Left renal pelvis (tissue), 4 donors: ENCODE measurements around the gene ZNF528. TPM values are rescaled to one million over a fixed set of nuclear protein-coding genes. Genes with fewer than 3 reads are reported as not detected.

Experiments used
- DNase-seq, 4 donors: peaks; one replicate each; pipeline ENCODE4 v3.0.0-alpha.2; 2013; ENCODE audit warnings: low read depth in 4 of 4, low spot score in 3 of 4
- polyA plus RNA-seq, 4 donors: library from polyadenylated mRNA; unstranded; fragments of 120-200 nt; gene quantifications; one replicate each; pipeline ENCODE4 v1.2.1, GENCODE V29; 2013; ENCODE audit not compliant: insufficient read length in 4 of 4

Gene ZNF528
- polyA plus RNA-seq = 10 to 100 TPM; 23.3 to 52.0 (median 38.0) TPM

- DNase-seq = peak; percentile 82 to 92 (median 88)
These were observed at the start of gene ZNF528 for GRCh38 chr19:52397310-52398080. ZNF528 (plus strand) TSS chr19:52397849; CDS start chr19:52402014, 4,165 bp downstream.

- DNase-seq = no peak
These were observed 46.1 kb upstream of the ZNF528 start for GRCh38 chr19:52351512-52351911.

- no peak for DNase-seq
These were observed 31.2 kb upstream of the ZNF528 start for GRCh38 chr19:52366414-52366824.

GRCh38 chr19:52369559-52370340 lies 27.9 kb upstream of the ZNF528 start, which contains the start of gene ZNF880:
ZNF880 (plus strand) TSS chr19:52369923; CDS start chr19:52369966, 43 bp downstream.
- peak; percentile 87 to 92 (median 90) for DNase-seq

GRCh38 chr19:52370341-52370710 lies 27.3 kb upstream of the ZNF528 start:
- DNase-seq = peak in 3 of 4 donors; percentile 1 to 17 (median 2)

GRCh38 chr19:52391135-52391534 lies 6.5 kb upstream of the ZNF528 start:
- no peak for DNase-seq

- peak in 1 of 4 donors; percentile 1 for DNase-seq
These were observed 412 bp downstream of the ZNF528 start for GRCh38 chr19:52398081-52398441.

- DNase-seq = no peak
These were observed 12.6 kb downstream of the ZNF528 start for GRCh38 chr19:52410276-52410675.

- DNase-seq = no peak
These were observed 18.1 kb downstream of the ZNF528 start for GRCh38 chr19:52415711-52416110.

- no peak for DNase-seq
These were observed 31.3 kb downstream of the ZNF528 start, which contains the start of gene ZNF534 for GRCh38 chr19:52428937-52429336. ZNF534 (plus strand) TSS chr19:52429148; CDS start chr19:52431475, 2,327 bp downstream.

GRCh38 chr19:52442179-52442578 lies 44.5 kb downstream of the ZNF528 start:
- no peak for DNase-seq

GRCh38 chr19:52444506-52444905 lies 46.9 kb downstream of the ZNF528 start:
- no peak for DNase-seq

- no peak for DNase-seq
These were observed 53.6 kb downstream of the ZNF528 start for GRCh38 chr19:52451241-52451640.

- peak; percentile 63 to 87 (median 78) for DNase-seq
These were observed 55.9 kb downstream of the ZNF528 start, which contains the start of gene ZNF578 for GRCh38 chr19:52453324-52454094. ZNF578 (plus strand) TSS chr19:52453553; CDS start chr19:52501846, 48,293 bp downstream.

- DNase-seq = no peak
These were observed 67.3 kb downstream of the ZNF528 start for GRCh38 chr19:52464798-52465470.

Other genes with a start within 250 kb of the ZNF528 start
- 10 to 100 TPM; 15.4 to 23.4 (median 16.7) TPM for gene ZNF836, start 226.2 kb upstream of the ZNF528 start, polyA plus RNA-seq
- gene PPP2R1A, start 207.8 kb upstream of the ZNF528 start, polyA plus RNA-seq = 100 to 1,000 TPM; 313 to 477 (median 439) TPM
- 10 to 100 TPM; 14.9 to 24.0 (median 22.1) TPM for gene ZNF766, start 128.3 kb upstream of the ZNF528 start, polyA plus RNA-seq
- 10 to 100 TPM; 13.0 to 23.2 (median 14.9) TPM for gene ZNF480, start 100.7 kb upstream of the ZNF528 start, polyA plus RNA-seq
- gene ZNF610, start 61.6 kb upstream of the ZNF528 start, polyA plus RNA-seq = 10 to 100 TPM in 3 of 4 donors, 1 to 10 TPM in 1; 7.9 to 16.3 (median 12.2) TPM
- gene ZNF880, start 27.9 kb upstream of the ZNF528 start, polyA plus RNA-seq = 10 to 100 TPM; 20.4 to 30.4 (median 25.6) TPM
- under 1 TPM; 0.44 to 0.66 (median 0.56) TPM for gene ZNF534, start 31.3 kb downstream of the ZNF528 start, polyA plus RNA-seq
- gene ZNF578, start 55.7 kb downstream of the ZNF528 start, polyA plus RNA-seq = 1 to 10 TPM; 4.1 to 7.6 (median 5.5) TPM
- 10 to 100 TPM in 3 of 4 donors, 1 to 10 TPM in 1; 8.8 to 17.9 (median 12.5) TPM for gene ZNF808, start 129.8 kb downstream of the ZNF528 start, polyA plus RNA-seq
- 10 to 100 TPM; 11.4 to 17.9 (median 15.4) TPM for gene ZNF701, start 172.4 kb downstream of the ZNF528 start, polyA plus RNA-seq
- 100 to 1,000 TPM in 2 of 4 donors, 10 to 100 TPM in 2; 80.0 to 147 (median 98.7) TPM for gene ZNF83, start 240.5 kb downstream of the ZNF528 start, polyA plus RNA-seq